ENCODE results near the gene HNRNPAB. TPM values are rescaled to one million over a fixed set of nuclear protein-coding genes. Genes with fewer than 3 reads are reported as not detected.

Gene HNRNPAB
- polyA plus RNA-seq, 2 donors = 146 to 154 TPM

DNA sequence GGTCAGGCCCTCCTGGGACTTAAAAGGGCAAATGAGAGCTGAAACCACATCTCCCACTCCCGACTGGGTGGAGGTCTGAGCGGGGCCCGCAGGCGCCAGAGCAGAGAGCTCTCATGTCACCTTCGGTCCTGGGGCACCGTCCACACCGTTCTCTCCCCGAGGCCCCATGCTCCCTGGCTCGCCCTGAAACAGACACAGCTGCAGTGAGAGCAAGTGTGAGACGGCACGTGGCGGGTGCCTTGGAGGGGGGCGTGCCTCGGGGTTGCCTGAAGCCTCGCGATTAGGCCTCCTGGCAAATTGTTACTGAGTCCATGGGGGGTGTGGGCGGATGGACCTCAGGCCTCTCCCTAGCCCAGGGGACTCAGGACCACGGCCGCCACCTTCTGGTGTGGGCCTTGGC is 52.4 kb downstream of the HNRNPAB start:
- Histone ChIP-seq H3K9me3 (ENCODE audit: control insufficient read depth in 2 of 2, insufficient read depth in 1 of 2, low read depth in 1 of 2, low read length in 1 of 2) (no peaks in the 10 kb centered on the region), H3K27me3 (ENCODE audit: control insufficient read depth in 1 of 2, insufficient read depth in 2 of 2, low read length in 2 of 2) (no peaks in the 10 kb centered on the region), H3K4me3 (ENCODE audit: low read depth in 1 of 2, low read length in 2 of 2) (no peak overlapping the region), H3K4me1 (ENCODE audit: control insufficient read depth in 2 of 2, insufficient read depth in 2 of 2, low read length in 1 of 2) (peaks cover 0 to 2% of the 10 kb centered on the region in 2 donors), H3K27ac (ENCODE audit: low read depth in 2 of 2, low read length in 1 of 2) (no peak overlapping the region), H3K36me3 (ENCODE audit: control insufficient read depth in 2 of 2, insufficient read depth in 2 of 2, low read length in 1 of 2) (no peaks in the 10 kb centered on the region)
- 79 to 88% methylated on average over 19 of the region's 19 CpGs for WGBS, 2 donors

DNA sequence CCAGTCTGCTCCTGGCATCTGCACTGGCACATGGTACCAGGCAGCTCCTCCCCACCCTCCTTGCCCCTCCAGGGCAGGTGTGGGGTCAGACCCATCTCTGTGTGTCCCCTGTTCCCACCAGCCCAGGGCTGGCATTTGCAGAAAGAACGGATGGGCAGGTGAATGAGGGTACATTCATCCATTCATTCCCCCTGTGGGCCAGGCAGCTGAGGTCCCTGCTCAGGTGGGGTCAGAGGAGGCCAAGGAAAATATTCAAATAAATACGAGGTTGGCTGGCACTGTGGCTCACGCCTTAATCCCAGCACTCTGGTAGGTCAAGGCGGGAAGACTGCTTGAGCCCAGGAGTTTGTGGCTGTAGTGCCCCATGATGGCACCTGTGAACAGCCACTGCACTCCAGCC is 53.3 kb downstream of the HNRNPAB start:
- H3K27ac ChIP-seq (ENCODE audit: low read depth in 2 of 2, low read length in 1 of 2) = no peak overlapping the region
- H3K9me3 ChIP-seq (ENCODE audit: control insufficient read depth in 2 of 2, insufficient read depth in 1 of 2, low read depth in 1 of 2, low read length in 1 of 2) = no peaks in the 10 kb centered on the region
- no peak overlapping the region for H3K4me3 ChIP-seq (ENCODE audit: low read depth in 1 of 2, low read length in 2 of 2)
- WGBS, 2 donors = 81% methylated on average over 4 of the region's 4 CpGs
- H3K4me1 ChIP-seq (ENCODE audit: control insufficient read depth in 2 of 2, insufficient read depth in 2 of 2, low read length in 1 of 2) = peaks cover 0 to 2% of the 10 kb centered on the region in 2 donors
- H3K27me3 ChIP-seq (ENCODE audit: control insufficient read depth in 1 of 2, insufficient read depth in 2 of 2, low read length in 2 of 2) = no peaks in the 10 kb centered on the region
- H3K36me3 ChIP-seq (ENCODE audit: control insufficient read depth in 2 of 2, insufficient read depth in 2 of 2, low read length in 1 of 2) = no peaks in the 10 kb centered on the region

GRCh38 chr5:178259623-178260536 is 55.5 kb downstream of the HNRNPAB start:
- WGBS, 2 donors = 74 to 82% methylated on average over 21 of the region's 21 CpGs
- no peak overlapping the region for H3K4me3 ChIP-seq (ENCODE audit: low read depth in 1 of 2, low read length in 2 of 2)
- no peak overlapping the region for H3K27ac ChIP-seq (ENCODE audit: low read depth in 2 of 2, low read length in 1 of 2)
- peaks cover 0 to 2% of the 10 kb centered on the region in 2 donors for H3K4me1 ChIP-seq (ENCODE audit: control insufficient read depth in 2 of 2, insufficient read depth in 2 of 2, low read length in 1 of 2)
- no peaks in the 10 kb centered on the region for H3K27me3 ChIP-seq (ENCODE audit: control insufficient read depth in 1 of 2, insufficient read depth in 2 of 2, low read length in 2 of 2)
- no peaks in the 10 kb centered on the region for H3K9me3 ChIP-seq (ENCODE audit: control insufficient read depth in 2 of 2, insufficient read depth in 1 of 2, low read depth in 1 of 2, low read length in 1 of 2)
- no peaks in the 10 kb centered on the region for H3K36me3 ChIP-seq (ENCODE audit: control insufficient read depth in 2 of 2, insufficient read depth in 2 of 2, low read length in 1 of 2)

Other genes with a start within 250 kb of the HNRNPAB start
- not detected for gene PROP1, start 208.3 kb upstream of the HNRNPAB start, polyA plus RNA-seq
- gene N4BP3, start 91.0 kb upstream of the HNRNPAB start, polyA plus RNA-seq = 10 to 100 TPM; 16.9 to 26.2 TPM
- gene RMND5B, start 73.5 kb upstream of the HNRNPAB start, polyA plus RNA-seq = 10 to 100 TPM; 75.2 to 90.8 TPM
- gene NHP2, start 50.6 kb upstream of the HNRNPAB start, polyA plus RNA-seq = 100 to 1,000 TPM; 126 to 238 TPM
- gene GMCL2, start 17.2 kb upstream of the HNRNPAB start, polyA plus RNA-seq = not detected
- gene PHYKPL, start 28.3 kb downstream of the HNRNPAB start, polyA plus RNA-seq = 10 to 100 TPM; 21.1 to 35.8 TPM

Measured in esophagus (tissue), 2 donors.